GM19025 (cell line): ENCODE data around the gene PPP1R37.

ENCODE experiments used
- ATAC-seq: cut with Tn5 transposase; IDR thresholded peaks from one replicate; pipeline ENCODE4 v1.9.1; 2021; ENCODE audit warnings: mild to moderate bottlenecking, low read depth, moderate library complexity; ENCODE audit not compliant: unreplicated experiment

The PPP1R37 gene

GRCh38 chr19:45150180-45150579, 57.2 kb downstream of the PPP1R37 start:
- no peak for ATAC-seq

GRCh38 chr19:45150751-45151281, 57.8 kb downstream of the PPP1R37 start:
- ATAC-seq = no peak

- no peak for ATAC-seq
Observed at GRCh38 chr19:45151320-45151719, 58.3 kb downstream of the PPP1R37 start.

GRCh38 chr19:45151821-45152503, 59.0 kb downstream of the PPP1R37 start:
- no peak for ATAC-seq

GRCh38 chr19:45152504-45153338, 59.7 kb downstream of the PPP1R37 start:
- no peak for ATAC-seq

- no peak for ATAC-seq
Observed at GRCh38 chr19:45153339-45154063, 60.5 kb downstream of the PPP1R37 start.

GRCh38 chr19:45154064-45154827, 61.3 kb downstream of the PPP1R37 start:
- ATAC-seq = no peak

GRCh38 chr19:45156011-45156630, 63.1 kb downstream of the PPP1R37 start:
- ATAC-seq = no peak

- ATAC-seq = no peak
Observed at GRCh38 chr19:45156751-45157150, 63.8 kb downstream of the PPP1R37 start.

GRCh38 chr19:45158503-45159209, 65.7 kb downstream of the PPP1R37 start:
- ATAC-seq = no peak

- no peak for ATAC-seq
Observed at GRCh38 chr19:45159210-45159970, 66.4 kb downstream of the PPP1R37 start.

- no peak for ATAC-seq
Observed at GRCh38 chr19:45159971-45160324, 67.0 kb downstream of the PPP1R37 start.

GRCh38 chr19:45160870-45161737, 68.1 kb downstream of the PPP1R37 start, which contains the start of gene NKPD1:
TSS of gene NKPD1 (minus strand) at chr19:45160982. CDS start at chr19:45160150, 832 bp downstream.
- no peak for ATAC-seq

GRCh38 chr19:45161738-45162607, 69.0 kb downstream of the PPP1R37 start:
- ATAC-seq = no peak

GRCh38 chr19:45162608-45163143, 69.7 kb downstream of the PPP1R37 start:
- ATAC-seq = no peak

- no peak for ATAC-seq
Observed at GRCh38 chr19:45163156-45163555, 70.2 kb downstream of the PPP1R37 start.
